ENCODE results near the gene LARP4B.

GRCh38 chr10:796233-796632 lies 135.3 kb downstream of the LARP4B start:
- TF ChIP-seq CTCF (IDR thresholded peaks at IDR 0.05), result no peak
- no peak for TF ChIP-seq POLR2A (IDR thresholded peaks at IDR 0.05)

All from vagina (tissue), 2 donors.